HG03025 (cell line): Measurements from ENCODE around the gene STXBP6.

ENCODE experiments used
- ATAC-seq: cut with Tn5 transposase; IDR thresholded peaks from one replicate; pipeline ENCODE4 v1.9.1; 2021; ENCODE audit warnings: mild to moderate bottlenecking, moderate library complexity; ENCODE audit not compliant: unreplicated experiment, low FRiP score

STXBP6 gene

GRCh38 chr14:24868389-24868788 is 181.6 kb downstream of the STXBP6 start:
- ATAC-seq: no peak

GRCh38 chr14:24866067-24866639 is 183.8 kb downstream of the STXBP6 start:
- no peak for ATAC-seq

GRCh38 chr14:24863968-24864684 is 185.8 kb downstream of the STXBP6 start:
- ATAC-seq: no peak

DNA sequence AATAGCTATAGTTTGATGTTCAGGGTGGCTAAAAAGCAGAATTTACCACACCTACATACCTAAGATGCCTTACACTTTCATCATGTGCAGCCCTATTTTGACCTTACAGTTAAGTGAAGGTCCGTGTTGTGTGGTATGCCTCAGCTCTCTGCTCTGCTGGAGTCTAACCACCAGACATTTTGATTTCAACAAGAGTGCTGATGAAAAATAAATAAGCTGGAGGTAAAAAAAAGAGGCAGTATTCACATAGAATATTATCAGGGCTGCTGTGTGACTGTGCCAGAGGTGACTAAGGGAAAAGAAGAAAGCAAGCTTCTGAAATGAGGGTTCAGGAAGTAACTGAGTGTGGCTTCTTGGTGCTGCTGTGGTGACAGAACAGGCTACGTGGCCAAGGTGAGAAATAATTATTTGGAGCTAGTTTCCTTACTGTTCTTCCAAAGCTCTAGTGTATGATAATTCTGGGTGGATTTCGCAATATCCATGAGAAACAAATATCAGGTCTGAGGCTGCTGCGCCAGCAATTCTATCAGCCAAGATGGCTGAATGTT is 188.8 kb downstream of the STXBP6 start:
- no peak for ATAC-seq

- ATAC-seq: no peak
These were observed 190.4 kb downstream of the STXBP6 start for GRCh38 chr14:24859559-24859958.

GRCh38 chr14:24858684-24859083 is 191.3 kb downstream of the STXBP6 start:
- ATAC-seq: no peak

DNA sequence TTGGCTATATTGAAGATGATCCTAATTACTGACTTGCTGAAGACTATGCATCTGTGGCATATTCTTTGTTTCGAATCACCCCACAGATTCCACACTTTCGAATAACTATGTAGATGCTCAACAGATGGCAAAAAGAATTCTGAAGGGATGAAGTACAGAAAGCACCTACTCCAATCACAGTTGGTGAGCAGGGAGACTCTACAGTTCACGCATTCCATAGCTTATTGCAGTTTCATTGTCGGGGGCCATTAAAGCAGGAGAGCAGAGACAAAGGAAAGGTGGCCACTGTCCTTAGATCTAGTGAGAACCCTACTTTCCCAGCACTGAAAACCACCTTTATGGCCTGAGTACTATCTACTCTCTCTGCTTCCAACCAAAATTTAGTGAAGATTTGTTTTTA is 191.9 kb downstream of the STXBP6 start:
- ATAC-seq: no peak

DNA sequence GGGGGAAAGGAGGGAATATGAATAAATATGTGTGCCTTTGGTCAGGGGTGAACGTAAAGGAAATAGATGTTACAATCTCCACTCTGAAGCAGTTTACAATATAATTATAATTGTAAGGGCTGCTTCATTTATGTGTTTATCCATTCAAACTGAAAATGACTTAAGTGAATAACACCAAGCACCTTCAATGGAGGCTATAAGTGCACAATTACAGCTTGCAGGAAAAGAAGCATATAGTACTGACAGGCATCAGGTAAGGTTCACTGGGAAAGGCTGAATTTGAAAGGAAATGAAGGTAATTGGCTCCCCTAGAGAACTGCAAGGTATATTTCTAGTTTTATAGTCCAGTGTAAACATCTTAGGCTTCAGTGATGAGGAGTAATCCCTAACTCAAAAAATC is 192.7 kb downstream of the STXBP6 start:
- ATAC-seq: no peak

- ATAC-seq: no peak
These were observed 196.5 kb downstream of the STXBP6 start for GRCh38 chr14:24853446-24853845.

GRCh38 chr14:24852312-24853060 is 197.5 kb downstream of the STXBP6 start:
- no peak for ATAC-seq

GRCh38 chr14:24851837-24852236 is 198.1 kb downstream of the STXBP6 start:
- no peak for ATAC-seq

DNA sequence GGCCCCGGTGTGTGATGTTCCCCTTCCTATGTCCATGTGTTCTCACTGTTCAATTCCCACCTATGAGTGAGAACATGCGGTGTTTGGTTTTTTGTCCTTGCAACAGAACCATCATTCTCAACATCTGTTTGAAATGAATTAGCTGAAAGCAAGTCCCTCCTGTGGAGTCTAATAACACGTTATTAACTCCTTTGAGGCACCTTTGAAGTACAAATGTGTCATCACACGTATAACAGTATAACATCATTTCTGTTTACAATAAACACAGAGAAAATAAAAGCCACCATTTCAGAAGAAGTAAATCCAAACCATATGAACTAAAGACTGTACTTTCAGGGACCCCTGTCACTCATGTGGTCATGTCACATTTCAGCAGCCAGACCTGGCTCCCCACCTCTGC is 198.5 kb downstream of the STXBP6 start:
- ATAC-seq: no peak

DNA sequence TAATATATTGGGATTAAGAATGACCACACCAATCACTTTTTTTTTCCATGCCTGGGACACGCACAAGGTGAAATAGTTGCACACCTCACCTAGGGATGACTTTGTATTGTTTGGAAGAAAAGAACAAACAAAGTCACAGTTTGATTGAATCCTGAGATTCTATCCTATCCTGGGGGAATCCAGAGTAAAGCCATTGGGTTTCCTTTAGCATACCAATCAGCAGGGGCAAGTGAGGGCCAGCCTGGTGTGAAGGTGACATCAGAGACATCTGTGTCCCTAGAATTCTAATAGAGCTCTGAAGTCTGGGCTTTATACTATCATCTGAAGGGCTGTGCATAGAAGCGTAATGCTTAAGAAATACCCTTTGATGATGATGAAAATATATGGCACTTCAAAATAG is 199.9 kb downstream of the STXBP6 start:
- no peak for ATAC-seq

- no peak for ATAC-seq
These were observed 200.5 kb downstream of the STXBP6 start for GRCh38 chr14:24849471-24849870.

DNA sequence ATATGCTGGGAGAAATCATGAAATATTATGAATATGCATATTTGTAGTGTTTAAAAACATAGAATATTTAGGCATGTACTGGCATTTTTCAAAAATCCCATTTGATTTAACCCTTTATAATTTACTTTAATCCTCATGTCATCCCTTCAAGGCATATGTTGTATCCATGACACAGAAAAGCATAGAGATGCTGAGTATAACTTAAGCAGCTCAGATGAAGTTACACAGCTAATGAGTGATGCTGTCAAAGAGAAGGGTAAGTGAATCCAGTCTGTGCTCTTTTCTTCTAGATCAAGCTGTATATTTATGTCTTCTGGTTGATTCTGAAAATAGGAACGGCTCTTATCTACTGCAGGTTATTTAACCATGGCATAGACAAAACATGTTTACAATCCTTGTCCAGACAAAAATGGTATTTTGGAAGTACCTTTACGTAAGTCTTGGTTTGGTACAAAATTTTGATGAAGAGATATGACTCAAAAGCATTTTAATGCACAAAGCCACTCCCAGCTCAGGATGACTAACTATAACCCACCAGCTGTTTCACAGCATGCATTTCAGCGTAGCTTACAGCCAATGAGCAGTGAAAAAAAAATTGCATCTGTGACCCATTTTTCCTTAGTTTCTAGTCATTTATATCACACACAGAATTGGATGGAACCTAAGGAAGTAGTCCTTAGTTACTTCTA is 201.7 kb downstream of the STXBP6 start:
- ATAC-seq: no peak

GRCh38 chr14:24847568-24848095 is 202.3 kb downstream of the STXBP6 start:
- ATAC-seq: no peak

GRCh38 chr14:24846261-24846660 is 203.7 kb downstream of the STXBP6 start:
- ATAC-seq: no peak

DNA sequence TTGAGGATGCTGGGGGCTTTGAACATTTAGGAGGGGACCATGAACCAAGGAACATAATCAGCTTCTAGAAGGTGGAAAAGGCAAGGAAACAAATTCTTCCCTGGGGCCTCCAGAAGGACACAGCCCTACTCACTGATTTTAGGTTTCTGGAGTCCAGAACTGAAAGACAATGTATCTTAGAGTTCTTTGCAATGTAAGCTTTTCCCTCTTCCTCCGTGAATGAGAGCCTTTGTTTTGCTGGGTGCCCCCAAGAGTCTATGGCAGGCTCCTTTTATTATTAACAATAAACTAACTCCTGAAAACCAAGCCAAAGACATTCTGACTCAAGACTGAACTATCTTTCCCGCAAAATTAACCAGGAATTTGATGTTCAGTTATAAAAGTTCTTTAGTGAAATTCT is 204.1 kb downstream of the STXBP6 start:
- ATAC-seq: no peak

DNA sequence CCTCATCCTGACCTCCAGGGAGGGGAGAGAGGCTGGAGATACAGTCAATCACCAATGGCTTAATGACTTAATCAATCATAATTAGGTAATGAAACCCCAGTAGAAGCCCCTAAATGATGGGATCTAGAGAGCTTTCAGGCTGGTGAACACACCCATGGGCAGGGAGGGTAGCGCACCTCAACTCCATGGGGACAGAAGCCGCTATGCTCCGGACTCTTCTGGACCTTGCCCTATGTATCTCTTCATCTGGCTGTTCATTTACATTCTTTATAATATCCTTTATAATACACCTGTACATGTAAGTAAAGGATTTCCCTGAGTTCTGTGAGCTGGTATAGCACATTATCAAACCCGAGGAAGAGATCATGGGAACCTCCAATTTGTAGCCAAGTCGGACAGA is 205.9 kb downstream of the STXBP6 start:
- no peak for ATAC-seq

DNA sequence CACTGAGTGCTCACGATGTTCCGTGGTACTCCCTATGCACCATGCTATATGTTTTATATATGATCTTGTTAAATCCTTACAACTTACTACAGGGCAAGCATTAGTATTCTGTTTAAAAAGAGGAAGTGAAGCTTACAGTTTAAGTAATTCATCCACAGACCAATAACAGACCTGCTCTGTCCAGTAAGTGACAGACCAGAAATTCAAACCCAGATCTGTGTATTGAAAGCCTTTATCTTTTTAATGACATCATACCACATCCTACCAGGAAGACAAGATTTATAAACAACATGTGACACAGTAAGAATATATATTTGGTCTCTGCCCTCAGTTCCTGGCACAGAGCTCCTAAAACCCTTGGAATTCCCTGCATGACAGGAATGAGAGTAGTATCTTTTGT is 206.5 kb downstream of the STXBP6 start:
- no peak for ATAC-seq
